Upper lobe of left lung (tissue), 6 donors: Measurements from ENCODE around the gene EFCAB8. TPM values are rescaled to one million over a fixed set of nuclear protein-coding genes. Genes with fewer than 3 reads are reported as not detected.
A peak's percentile ranks its signal among the peaks of the same experiment; 100 is the strongest.

ENCODE experiments used
- ATAC-seq, 2 donors: fragments of 200-7000 bp; cut with Tn5 transposase; one replicate each; pipeline ENCODE4 v1.9.1; 2022; ENCODE audit warnings: mild to moderate bottlenecking in 2 of 2, moderate library complexity in 2 of 2; ENCODE audit not compliant: low FRiP score in 2 of 2
- DNase-seq, 2 donors: peaks; one replicate each; pipeline ENCODE4 v3.0.0-alpha.2; 2019 to 2020
- H3K27ac ChIP-seq, 4 donors: fragments of 200-600 bp; sonication (generic); one replicate each; pipeline ENCODE4 v1.5.1; 2016 to 2019
- H3K27me3 ChIP-seq, 4 donors: fragments of 200-600 bp; sonication (generic); one replicate each; pipeline ENCODE4 v1.5.1; 2017 to 2019
- H3K36me3 ChIP-seq, 4 donors: fragments of 200-600 bp; sonication (generic); one replicate each; pipeline ENCODE4 v1.5.1; 2016 to 2019
- H3K4me1 ChIP-seq, 4 donors: fragments of 200-600 bp; sonication (generic); one replicate each; pipeline ENCODE4 v1.5.1; 2018 to 2019
- H3K4me3 ChIP-seq, 4 donors: fragments of 200-600 bp; sonication (generic); one replicate each; pipeline ENCODE4 v1.5.1; 2017 to 2019; ENCODE audit warnings: mild to moderate bottlenecking in 2 of 4, moderate library complexity in 1 of 4
- H3K9me3 ChIP-seq, 4 donors: fragments of 200-600 bp; sonication (generic); one replicate each; pipeline ENCODE4 v1.5.1; 2018 to 2019
- CTCF ChIP-seq, 6 experiments: fragments of 450-650 bp in 4 of 6; fragments of 200-600 bp in 2 of 6; sonication (generic) in 2 of 6; IDR thresholded peaks; one replicate each; pipeline ENCODE4 v1.5.1; 2016 to 2019; ENCODE audit warnings: antibody characterized with exemption in 6 of 6
- EP300 ChIP-seq, 4 donors: sonication (generic); formaldehyde crosslinking; IDR thresholded peaks; one replicate each; pipeline ENCODE4 v1.5.1; 2017; ENCODE audit warnings: antibody characterized with exemption in 4 of 4, control low read depth in 2 of 4
- POLR2A ChIP-seq, 4 donors: fragments of 450-650 bp; IDR thresholded peaks; one replicate each; pipeline ENCODE4 v1.5.1; 2016 to 2017; ENCODE audit warnings: antibody characterized with exemption in 4 of 4, mild to moderate bottlenecking in 2 of 4
- POLR2AphosphoS5 ChIP-seq, 2 donors: sonication (generic); formaldehyde crosslinking; IDR thresholded peaks; one replicate each; pipeline ENCODE4 v1.5.1; 2017; ENCODE audit warnings: antibody characterized with exemption in 2 of 2
- WGBS, 2 donors: methylation state at CpG; one replicate each; pipeline ENCODE4 v1.1.5; 2017 to 2018; 5-methylcytosine and 5-hydroxymethylcytosine counted together
- total RNA-seq, 6 donors: library from RNA; depleted of rRNA in 4 of 6; stranded (reverse); fragments of >200 nt in 4 of 6; gene quantifications; one replicate each; pipeline versions ENCODE4 v1.1.0 to v1.2.1, GENCODE V29; 2016 to 2021
- donor health status: DM: no; HTN: no; CAD: no; lungs with moderate emphysema.
- donor health status: DM: no; HTN: yes; CAD: no; lungs with severe emphysema.

EFCAB8 gene
- total RNA-seq, 6 donors from 2014 or later: 0.10 to 3.3 (median 0.67) TPM

DNA sequence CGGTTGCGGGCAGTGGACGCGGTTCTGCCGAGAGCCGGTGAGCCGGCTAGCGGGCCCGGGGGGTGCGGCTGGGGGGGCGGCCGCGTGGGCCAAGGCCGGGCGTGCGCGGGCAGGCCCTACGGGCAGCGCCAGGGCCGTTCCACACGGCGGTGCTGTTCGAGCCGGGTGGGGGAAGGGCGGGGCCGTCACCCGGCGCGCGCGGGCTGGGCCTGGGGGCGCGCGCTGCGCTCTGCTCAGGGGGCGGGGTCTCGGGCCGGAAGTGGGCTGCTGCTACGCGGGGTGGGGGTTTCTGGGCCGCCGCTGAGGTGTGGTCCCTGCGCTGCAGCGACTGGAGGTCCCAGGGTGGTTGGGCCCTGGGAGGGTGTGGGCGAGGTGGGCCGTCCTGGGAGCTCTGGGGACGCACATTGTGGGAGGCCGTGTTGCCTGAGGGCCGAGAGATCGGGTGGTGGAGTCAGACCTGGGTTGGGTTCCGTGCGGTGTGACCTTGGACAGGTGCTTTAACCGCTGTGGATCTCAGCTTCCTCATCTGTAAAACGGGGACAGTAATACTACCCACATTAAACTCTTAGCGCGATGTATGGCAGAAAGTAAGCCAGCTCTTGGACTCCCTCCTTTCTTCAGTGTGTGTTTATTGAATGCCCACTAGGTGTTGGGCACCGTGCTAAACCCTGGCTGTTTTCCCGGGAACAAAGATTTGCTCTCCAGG, 38.6 kb upstream of the EFCAB8 start:
- Histone ChIP-seq H3K9me3 (no peaks in the 10 kb centered on the region), H3K4me3 (peak overlapping the region; percentile 63 to 89 (median 74)), H3K27me3 (no peaks in the 10 kb centered on the region), H3K27ac (peak overlapping the region; percentile 90 to 96 (median 93)), H3K4me1 (peaks cover 30 to 51% (median 32%) of the 10 kb centered on the region in 4 donors), H3K36me3 (no peaks in the 10 kb centered on the region)
- ATAC-seq (peak; percentile 88 to 93), DNase-seq (peak; percentile 33 to 95)
- TF ChIP-seq POLR2A (IDR thresholded peaks at IDR 0.05): peak in 1 of 4 donors; percentile 65
- TF ChIP-seq EP300 (IDR thresholded peaks at IDR 0.05): no peak
- WGBS, 2 donors: 1 to 2% methylated on average over 11 to 23 of the region's 58 CpGs

DNA sequence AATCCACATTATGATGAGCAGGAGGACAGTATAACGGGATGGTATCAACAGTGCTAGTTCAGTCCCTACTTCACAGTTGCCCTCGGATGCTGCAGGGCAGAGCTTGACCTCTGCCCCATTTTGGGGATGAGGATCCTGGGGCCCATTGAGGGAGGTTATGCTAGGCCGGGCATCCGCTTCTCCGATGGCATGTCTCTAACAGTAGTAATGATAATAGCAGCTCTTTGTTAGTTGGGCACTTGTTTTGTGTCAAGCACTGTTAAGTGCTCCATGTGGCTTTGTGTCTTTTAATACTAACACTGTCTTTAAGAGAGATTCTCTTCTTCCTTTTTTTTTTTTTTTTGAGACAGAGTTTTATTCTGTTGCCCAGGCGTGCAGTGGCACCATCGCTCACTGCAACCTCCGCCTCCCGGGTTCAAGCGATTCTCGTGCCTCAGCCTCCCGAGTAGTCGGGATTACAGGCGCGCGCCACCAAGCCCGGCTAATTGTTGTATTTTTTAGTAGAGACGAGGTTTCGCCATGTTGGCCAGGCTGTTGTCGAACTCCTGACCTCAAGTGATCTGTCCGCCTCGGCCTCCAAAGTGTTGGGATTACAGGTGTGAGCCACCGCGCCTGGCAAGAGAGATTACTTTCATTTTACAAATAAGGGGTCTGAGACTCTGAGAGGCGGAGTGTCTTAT, 37.9 kb upstream of the EFCAB8 start:
- peaks cover 0 to 3% (median under 1%) of the 10 kb centered on the region in 4 donors for H3K36me3 ChIP-seq
- WGBS, 2 donors: 75 to 76% methylated on average over 25 of the region's 25 CpGs
- no peaks in the 10 kb centered on the region for H3K27me3 ChIP-seq
- peak overlapping the region; percentile 90 to 96 (median 93) for H3K27ac ChIP-seq
- DNase-seq: no peak
- H3K9me3 ChIP-seq: no peaks in the 10 kb centered on the region
- H3K4me3 ChIP-seq: peak overlapping the region; percentile 63 to 89 (median 74)
- ATAC-seq: peak in 1 of 2 donors; percentile 5
- H3K4me1 ChIP-seq: peaks cover 30 to 51% (median 32%) of the 10 kb centered on the region in 4 donors
- TF ChIP-seq CTCF (IDR thresholded peaks at IDR 0.05) (no peak), EP300 (IDR thresholded peaks at IDR 0.05) (no peak), POLR2A (IDR thresholded peaks at IDR 0.05) (no peak), POLR2AphosphoS5 (IDR thresholded peaks at IDR 0.05) (no peak)

DNA sequence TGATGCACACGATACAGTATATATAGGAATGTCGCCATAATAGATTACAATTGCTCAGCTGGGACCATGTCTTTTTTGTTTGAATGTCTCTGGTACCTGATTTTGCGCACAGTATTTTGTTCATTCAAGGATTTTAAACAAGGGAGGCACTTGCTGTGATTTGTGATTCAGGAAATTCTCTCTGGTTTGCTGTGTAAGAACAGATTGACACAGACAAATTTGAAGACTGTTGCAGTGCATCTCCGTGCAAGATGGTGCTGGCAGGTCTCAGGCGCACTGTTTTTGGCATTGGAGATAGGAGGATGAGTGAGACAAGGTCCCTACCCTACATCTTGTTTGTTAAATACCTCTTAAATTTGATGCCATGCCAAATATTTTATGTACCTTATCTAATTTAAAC, 36.5 kb upstream of the EFCAB8 start:
- ATAC-seq (no peak), DNase-seq (no peak)
- 81 to 82% methylated on average over 5 of the region's 5 CpGs for WGBS, 2 donors
- H3K9me3 ChIP-seq: no peaks in the 10 kb centered on the region
- no peaks in the 10 kb centered on the region for H3K27me3 ChIP-seq
- H3K27ac ChIP-seq: peak overlapping the region in 1 of 4 donors; percentile 24
- peaks cover 0 to 16% (median 10%) of the 10 kb centered on the region in 4 donors for H3K36me3 ChIP-seq
- H3K4me3 ChIP-seq: no peak overlapping the region
- TF ChIP-seq CTCF (IDR thresholded peaks at IDR 0.05): no peak
- no peak for TF ChIP-seq POLR2A (IDR thresholded peaks at IDR 0.05)
- no peak for TF ChIP-seq EP300 (IDR thresholded peaks at IDR 0.05)
- no peak for TF ChIP-seq POLR2AphosphoS5 (IDR thresholded peaks at IDR 0.05)
- H3K4me1 ChIP-seq: peaks cover 30 to 51% (median 32%) of the 10 kb centered on the region in 4 donors

DNA sequence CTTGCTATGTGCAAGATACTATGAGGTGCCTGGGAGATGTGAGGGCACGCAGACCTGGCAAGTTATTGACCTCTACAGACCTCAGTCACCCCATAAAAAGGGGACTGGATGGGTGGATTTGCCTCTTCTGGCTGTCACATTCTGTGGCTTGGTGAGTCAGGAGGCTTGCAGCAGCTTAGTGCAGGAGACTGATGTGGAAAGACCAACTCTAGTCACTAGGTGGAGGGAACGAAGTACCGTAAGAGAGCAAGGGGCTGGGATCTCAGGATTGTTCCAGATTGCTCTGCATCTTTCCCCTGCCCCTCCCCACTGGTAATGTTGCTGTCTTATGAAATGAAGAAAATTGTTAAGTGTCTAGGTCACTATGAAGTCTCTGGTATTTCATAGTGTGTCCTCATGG, 35.6 kb upstream of the EFCAB8 start:
- no peaks in the 10 kb centered on the region for H3K9me3 ChIP-seq
- peaks cover 0 to 24% (median 18%) of the 10 kb centered on the region in 4 donors for H3K36me3 ChIP-seq
- H3K27me3 ChIP-seq: no peaks in the 10 kb centered on the region
- TF ChIP-seq CTCF (IDR thresholded peaks at IDR 0.05): no peak
- no peak for TF ChIP-seq EP300 (IDR thresholded peaks at IDR 0.05)
- no peak for TF ChIP-seq POLR2AphosphoS5 (IDR thresholded peaks at IDR 0.05)
- TF ChIP-seq POLR2A (IDR thresholded peaks at IDR 0.05): no peak
- H3K4me3 ChIP-seq: no peak overlapping the region
- 60 to 77% methylated on average over 3 of the region's 3 CpGs for WGBS, 2 donors
- H3K27ac ChIP-seq: peak overlapping the region in 3 of 4 donors; percentile 12 to 28 (median 24)
- peaks cover 30 to 53% (median 34%) of the 10 kb centered on the region in 4 donors for H3K4me1 ChIP-seq
- peak in 1 of 2 donors; percentile 33 for DNase-seq
- peak; percentile 31 to 40 for ATAC-seq
